Epithelial cell of alveolus of lung (primary cell): ENCODE data around the gene LUC7L3. TPM values are rescaled to one million over a fixed set of nuclear protein-coding genes. Genes with fewer than 3 reads are reported as not detected.

Experiments
- total RNA-seq: library from RNA; depleted of rRNA; stranded (reverse); fragments of >200 nt; gene quantifications from 2 replicates; pipeline ENCODE4 v1.2.1, GENCODE V29; 2015

Gene LUC7L3, protein sequence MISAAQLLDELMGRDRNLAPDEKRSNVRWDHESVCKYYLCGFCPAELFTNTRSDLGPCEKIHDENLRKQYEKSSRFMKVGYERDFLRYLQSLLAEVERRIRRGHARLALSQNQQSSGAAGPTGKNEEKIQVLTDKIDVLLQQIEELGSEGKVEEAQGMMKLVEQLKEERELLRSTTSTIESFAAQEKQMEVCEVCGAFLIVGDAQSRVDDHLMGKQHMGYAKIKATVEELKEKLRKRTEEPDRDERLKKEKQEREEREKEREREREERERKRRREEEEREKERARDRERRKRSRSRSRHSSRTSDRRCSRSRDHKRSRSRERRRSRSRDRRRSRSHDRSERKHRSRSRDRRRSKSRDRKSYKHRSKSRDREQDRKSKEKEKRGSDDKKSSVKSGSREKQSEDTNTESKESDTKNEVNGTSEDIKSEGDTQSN
- total RNA-seq, result 8.5 and 41.8 TPM in 2 replicates

DNA sequence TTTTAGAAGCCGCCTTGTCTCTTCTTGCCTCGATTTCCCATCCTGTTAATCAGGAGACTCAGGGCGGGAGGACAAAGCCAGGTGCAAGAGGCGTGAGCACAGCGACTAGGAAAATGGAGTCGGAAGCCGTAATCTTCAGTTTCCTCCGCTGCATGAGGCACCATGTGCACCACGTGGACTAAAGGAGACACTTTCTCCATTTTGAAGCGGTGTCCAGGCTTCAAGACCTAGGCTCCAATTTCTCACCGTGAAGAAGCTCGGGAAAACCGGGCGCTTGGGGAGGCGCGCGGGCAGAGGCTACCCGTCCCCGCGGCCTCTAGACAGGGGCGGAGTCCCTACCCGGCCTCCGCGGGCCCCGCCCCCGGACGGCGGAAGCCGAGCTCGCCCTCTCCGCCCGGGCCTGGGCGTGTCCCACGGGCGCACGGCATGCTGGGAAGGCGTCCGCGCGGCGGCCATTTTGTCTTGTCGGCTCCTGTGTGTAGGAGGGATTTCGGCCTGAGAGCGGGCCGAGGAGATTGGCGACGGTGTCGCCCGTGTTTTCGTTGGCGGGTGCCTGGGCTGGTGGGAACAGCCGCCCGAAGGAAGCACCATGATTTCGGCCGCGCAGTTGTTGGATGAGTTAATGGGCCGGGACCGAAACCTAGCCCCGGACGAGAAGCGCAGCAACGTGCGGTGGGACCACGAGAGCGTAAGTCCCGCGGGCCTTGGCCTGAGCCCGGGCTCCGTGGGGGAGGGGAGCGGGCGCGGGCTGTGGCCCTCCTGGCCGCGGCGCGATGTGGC lies at the start of gene LUC7L3:
LUC7L3 (plus strand) TSS at position 460 of the 780 bp plus-strand sequence; CDS start at position 590, 130 bp downstream.

DNA sequence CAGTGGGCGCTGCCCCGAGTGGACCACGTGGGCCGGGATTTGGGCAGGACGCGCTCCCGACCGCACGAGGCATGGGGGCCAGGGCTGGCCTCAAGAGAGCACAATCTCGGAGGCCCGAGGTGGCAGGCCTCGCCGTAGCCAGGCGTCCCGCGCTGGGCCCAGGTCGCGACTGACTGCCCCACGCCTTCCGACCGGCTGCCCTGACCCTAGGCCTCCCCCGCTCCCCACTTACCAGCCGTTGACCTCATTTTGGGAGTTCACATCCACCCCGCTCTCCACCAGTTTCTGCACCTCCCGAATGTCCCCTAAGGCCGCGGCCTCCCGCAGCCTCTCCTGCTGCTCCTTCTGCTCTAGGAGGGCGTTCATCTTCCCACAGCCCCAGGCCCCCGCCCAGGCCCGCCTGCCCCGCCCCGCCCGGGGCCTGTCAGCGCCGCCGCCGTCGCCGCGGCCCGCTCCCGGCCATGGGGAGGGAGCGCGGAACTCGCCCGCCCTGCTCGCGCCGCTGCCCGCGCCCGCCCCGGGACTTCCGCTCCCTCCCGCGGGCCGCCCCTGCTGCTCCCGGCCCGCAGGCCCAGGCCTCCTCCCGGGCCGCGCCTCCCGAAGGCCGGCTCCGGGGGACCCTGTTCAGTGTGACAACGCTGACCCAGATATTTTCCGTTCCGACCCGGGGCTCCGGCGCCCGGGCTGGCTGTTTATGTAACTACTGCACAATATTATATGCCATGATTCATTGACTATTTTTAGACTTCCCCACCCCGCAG lies 11.9 kb upstream of the LUC7L3 start, which contains the start of gene ANKRD40:
ANKRD40 (minus strand) TSS at position 626 of the 761 bp plus-strand sequence; CDS start at position 366, 260 bp downstream.

DNA sequence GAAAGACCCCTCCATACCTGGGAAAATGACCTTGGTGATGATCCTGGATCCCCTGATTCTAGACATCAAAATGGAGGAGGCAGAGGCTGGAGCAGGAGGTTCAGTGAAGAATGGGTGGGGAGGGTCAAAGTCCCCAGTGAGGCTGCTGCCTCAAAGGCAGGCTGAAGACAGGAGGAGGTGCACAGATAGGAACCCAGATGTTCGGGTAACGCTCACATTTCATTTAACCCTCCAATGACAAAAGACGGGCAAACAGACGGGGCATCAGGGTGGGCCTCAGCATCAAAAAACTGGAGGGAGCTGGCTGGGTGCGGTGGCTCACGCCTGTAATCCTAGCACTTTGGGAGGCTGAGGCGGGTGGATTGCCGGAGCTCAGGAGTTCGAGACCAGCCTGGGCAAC lies 48.0 kb downstream of the LUC7L3 start, which contains the start of gene ANKRD40CL:
ANKRD40CL (minus strand) TSS at position 73 of the 400 bp plus-strand sequence. CDS start 605 bp downstream, outside the sequence.

Other genes starting within 250 kb of the LUC7L3 start
- gene RSAD1, start 240.7 kb upstream of the LUC7L3 start, total RNA-seq, result 13.3 and 21.5 TPM in 2 replicates
- 0.78 and 0.80 TPM in 2 replicates for gene MYCBPAP, start 211.2 kb upstream of the LUC7L3 start, total RNA-seq
- gene EPN3, start 186.9 kb upstream of the LUC7L3 start, total RNA-seq, result 0.08 and 0.26 TPM in 2 replicates
- 38.5 and 64.8 TPM in 2 replicates for gene SPATA20, start 172.4 kb upstream of the LUC7L3 start, total RNA-seq
- under 0.01 and 0.96 TPM in 2 replicates for gene CACNA1G, start 158.9 kb upstream of the LUC7L3 start, total RNA-seq
- 5.2 and 13.9 TPM in 2 replicates for gene ABCC3, start 84.7 kb upstream of the LUC7L3 start, total RNA-seq
- gene ANKRD40, start 11.7 kb upstream of the LUC7L3 start, total RNA-seq, result 19.9 and 28.3 TPM in 2 replicates
- gene ANKRD40CL, start 47.9 kb downstream of the LUC7L3 start, total RNA-seq, result not detected in 2 replicates
- not detected in 2 replicates for gene WFIKKN2, start 116.0 kb downstream of the LUC7L3 start, total RNA-seq
- gene TOB1, start 146.8 kb downstream of the LUC7L3 start, total RNA-seq, result 5.8 and 12.7 TPM in 2 replicates